Neural crest cell (in vitro differentiated cells): ENCODE measurements around the gene DSCAM. TPM values are rescaled to one million over a fixed set of nuclear protein-coding genes. Genes with fewer than 3 reads are reported as not detected.

Experiments
- DNase-seq: peaks from one replicate; pipeline ENCODE4 v3.0.0; 2021; ENCODE audit warnings: low read depth, mixed read lengths, low spot score
- H3K27ac Mint-ChIP-seq: one replicate; pipeline ENCODE4 v1.8.0; 2021; ENCODE audit warnings: mild to moderate bottlenecking, mixed read lengths; ENCODE audit not compliant: unreplicated experiment
- H3K27me3 Mint-ChIP-seq: 2 replicates; pipeline ENCODE4 v1.8.0; 2021; ENCODE audit warnings: low read depth, mild to moderate bottlenecking, mixed read lengths
- H3K36me3 Mint-ChIP-seq: 2 replicates; pipeline ENCODE4 v1.8.0; 2021; ENCODE audit warnings: low read depth, mild to moderate bottlenecking, mixed read lengths
- H3K4me1 Mint-ChIP-seq: 2 replicates; pipeline ENCODE4 v1.8.0; 2021; ENCODE audit warnings: mixed read lengths
- H3K4me3 Mint-ChIP-seq: one replicate; pipeline ENCODE4 v1.8.0; 2021; ENCODE audit warnings: mild to moderate bottlenecking, mixed read lengths
- H3K9me3 Mint-ChIP-seq: 2 replicates; pipeline ENCODE4 v1.8.0; 2021; ENCODE audit warnings: mixed read lengths
- CTCF ChIP-seq: fragments of 200-600 bp; sonication (generic); conservative IDR thresholded peaks from 2 replicates; pipeline ENCODE4 v1.5.0; 2021; ENCODE audit warnings: antibody characterized with exemption, mild to moderate bottlenecking
- total RNA-seq: library from RNA; stranded (reverse); gene quantifications from 2 replicates; pipeline ENCODE4 v1.2.1, GENCODE V29; 2021

Gene DSCAM
- total RNA-seq, 1 donor from 2014 or later: 0.19 TPM

DNA sequence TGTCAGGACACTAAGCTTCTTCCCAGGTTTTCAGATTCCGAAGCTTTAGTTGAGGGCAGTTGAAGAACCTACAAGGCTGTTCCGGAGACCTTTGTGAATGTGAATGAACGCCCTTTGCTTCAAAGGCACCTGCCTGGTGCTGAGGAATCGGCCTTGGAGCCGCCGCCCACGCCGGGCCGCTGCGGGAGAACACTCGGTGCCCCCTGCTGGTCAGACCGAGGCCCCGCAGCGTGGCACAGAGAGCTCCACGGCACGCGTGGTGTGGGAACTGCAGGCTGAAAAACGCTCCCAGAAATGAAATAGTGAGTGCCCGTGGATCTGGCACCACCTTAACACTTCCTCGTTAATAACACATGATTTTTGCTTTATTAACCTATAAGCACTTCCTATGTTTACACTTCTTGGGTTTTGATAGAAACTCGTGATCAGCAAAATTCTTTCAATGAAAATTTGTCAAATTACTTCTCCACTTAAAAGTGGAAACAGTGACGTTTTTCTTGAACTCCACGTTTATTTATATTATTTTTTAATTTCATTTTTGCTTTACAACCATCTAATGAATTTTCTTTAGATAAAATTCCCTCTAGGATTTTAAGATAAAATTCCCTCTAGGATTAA lies 460.6 kb downstream of the DSCAM start:
- no peaks in the 10 kb centered on the region for H3K9me3 Mint-ChIP-seq
- H3K4me3 Mint-ChIP-seq: no peak overlapping the region

DNA sequence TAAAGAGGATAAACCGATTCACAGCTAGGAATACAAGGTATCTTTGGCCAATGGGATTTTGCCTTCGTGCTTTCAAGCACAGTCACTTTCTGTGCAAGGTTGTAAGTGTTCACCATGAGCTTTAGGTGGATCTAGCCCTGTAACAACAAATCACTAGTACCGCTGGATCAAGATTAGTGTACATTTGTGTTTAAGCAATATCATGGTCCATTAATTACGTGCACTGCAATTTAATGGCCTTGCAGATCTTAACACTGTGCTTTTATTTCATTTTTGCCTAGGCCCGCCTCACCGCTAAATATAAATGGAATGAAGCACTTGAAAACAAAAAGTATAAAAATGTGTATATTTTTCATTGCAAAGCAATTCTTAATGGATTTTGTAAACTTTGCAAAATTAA lies 461.1 kb downstream of the DSCAM start:
- Mint-ChIP-seq H3K4me3 (no peak overlapping the region), H3K27me3 (peaks cover 22% of the 10 kb centered on the region), H3K4me1 (no peaks in the 10 kb centered on the region), H3K36me3 (no peaks in the 10 kb centered on the region), H3K9me3 (no peaks in the 10 kb centered on the region), H3K27ac (no peak overlapping the region)
- no peak for DNase-seq
- no peak for TF ChIP-seq CTCF

More for the DNA sequence above, 460.6 kb downstream of the DSCAM start:
- peak; percentile 65 for DNase-seq
- H3K27ac Mint-ChIP-seq: no peak overlapping the region
- no peaks in the 10 kb centered on the region for H3K4me1 Mint-ChIP-seq
- H3K27me3 Mint-ChIP-seq: peaks cover 22% of the 10 kb centered on the region
- peak; percentile 99 for TF ChIP-seq CTCF
- no peaks in the 10 kb centered on the region for H3K36me3 Mint-ChIP-seq

DNA sequence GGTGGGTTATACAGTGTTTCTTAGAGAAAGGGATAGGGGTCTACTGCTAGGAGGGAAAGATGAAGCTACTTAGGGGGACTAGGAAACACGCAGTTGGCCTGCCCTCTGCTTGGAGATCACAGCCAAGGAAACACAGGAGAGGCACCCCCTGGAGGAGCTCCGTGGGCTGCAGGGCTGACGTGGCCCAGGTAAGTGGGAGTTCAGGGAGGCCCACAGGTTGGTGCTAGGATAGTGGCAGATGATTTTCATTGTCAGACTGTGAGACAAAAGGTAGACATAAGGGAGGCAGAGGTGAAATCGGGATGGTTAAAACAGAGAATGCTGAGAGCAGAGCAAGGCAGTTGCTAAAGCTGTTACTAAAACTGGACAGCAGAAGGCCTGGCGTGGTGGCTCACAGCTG lies 463.0 kb downstream of the DSCAM start:
- Mint-ChIP-seq H3K4me1 (no peaks in the 10 kb centered on the region), H3K4me3 (no peak overlapping the region), H3K27ac (no peak overlapping the region), H3K27me3 (peaks cover 17% of the 10 kb centered on the region), H3K36me3 (no peaks in the 10 kb centered on the region), H3K9me3 (peaks cover 2% of the 10 kb centered on the region)
- DNase-seq: no peak
- no peak for TF ChIP-seq CTCF

GRCh38 chr21:40381111-40381510 lies 465.8 kb downstream of the DSCAM start:
- DNase-seq: no peak
- Mint-ChIP-seq H3K4me3 (no peak overlapping the region), H3K4me1 (no peaks in the 10 kb centered on the region), H3K9me3 (peaks cover 2% of the 10 kb centered on the region), H3K36me3 (no peaks in the 10 kb centered on the region), H3K27me3 (peaks cover 6% of the 10 kb centered on the region), H3K27ac (no peak overlapping the region)
- TF ChIP-seq CTCF: no peak

GRCh38 chr21:40379881-40380810 lies 466.8 kb downstream of the DSCAM start:
- Mint-ChIP-seq H3K4me1 (no peaks in the 10 kb centered on the region), H3K27ac (no peak overlapping the region), H3K36me3 (no peaks in the 10 kb centered on the region), H3K9me3 (peaks cover 2% of the 10 kb centered on the region), H3K27me3 (peaks cover 5% of the 10 kb centered on the region), H3K4me3 (no peak overlapping the region)
- no peak for TF ChIP-seq CTCF
- no peak for DNase-seq
